Dedifferentiated amniotic fluid mesenchymal stem cell (primary cell): ENCODE data around the gene MYOM3.

Experiments
- DNase-seq: peaks from one replicate; pipeline ENCODE4 v3.0.0-alpha.2; 2016; ENCODE audit errors: extremely low spot score

The MYOM3 gene

GRCh38 chr1:24138476-24139221 is 26.7 kb upstream of the MYOM3 start:
- DNase-seq = no peak

- DNase-seq = no peak
These were observed 25.1 kb upstream of the MYOM3 start for GRCh38 chr1:24136956-24137539.

- DNase-seq = no peak
These were observed 22.4 kb upstream of the MYOM3 start for GRCh38 chr1:24134376-24134775.

- DNase-seq = no peak
These were observed 21.9 kb upstream of the MYOM3 start for GRCh38 chr1:24133819-24134218.

- no peak for DNase-seq
These were observed 18.4 kb upstream of the MYOM3 start for GRCh38 chr1:24130385-24130784.

- DNase-seq = no peak
These were observed 15.9 kb upstream of the MYOM3 start for GRCh38 chr1:24127801-24128363.

- no peak for DNase-seq
These were observed 15.3 kb upstream of the MYOM3 start for GRCh38 chr1:24127134-24127800.

GRCh38 chr1:24126672-24127023 is 14.7 kb upstream of the MYOM3 start:
- DNase-seq = no peak

GRCh38 chr1:24126018-24126671 is 14.2 kb upstream of the MYOM3 start:
- DNase-seq = no peak

GRCh38 chr1:24125456-24125855 is 13.5 kb upstream of the MYOM3 start:
- no peak for DNase-seq

GRCh38 chr1:24124980-24125379 is 13.0 kb upstream of the MYOM3 start:
- DNase-seq = no peak

GRCh38 chr1:24123611-24124010 is 11.7 kb upstream of the MYOM3 start:
- no peak for DNase-seq

GRCh38 chr1:24122776-24123175 is 10.8 kb upstream of the MYOM3 start:
- DNase-seq = no peak

- DNase-seq = no peak
These were observed 9.5 kb upstream of the MYOM3 start for GRCh38 chr1:24121406-24121805.

- no peak for DNase-seq
These were observed 9.0 kb upstream of the MYOM3 start for GRCh38 chr1:24120965-24121364.

- DNase-seq = no peak
These were observed 8.2 kb upstream of the MYOM3 start for GRCh38 chr1:24119859-24120756.

GRCh38 chr1:24119489-24119858 is 7.5 kb upstream of the MYOM3 start:
- no peak for DNase-seq

GRCh38 chr1:24118410-24119242 is 6.7 kb upstream of the MYOM3 start:
- no peak for DNase-seq

- DNase-seq = peak; percentile 34
These were observed 5.9 kb upstream of the MYOM3 start for GRCh38 chr1:24117722-24118409.

- DNase-seq = no peak
These were observed 5.2 kb upstream of the MYOM3 start for GRCh38 chr1:24117132-24117531.
